Ishikawa (cell line): Measurements from ENCODE around the gene ARAF.

Experiments used
- CREB1 ChIP-seq: IDR thresholded peaks from 2 replicates; pipeline ENCODE4 v1.6.1; 2012; ENCODE audit warnings: low read depth
- EP300 ChIP-seq: IDR thresholded peaks from 2 replicates; pipeline ENCODE4 v1.6.1; 2012; ENCODE audit warnings: borderline replicate concordance
- MAX ChIP-seq: IDR thresholded peaks from 2 replicates; pipeline ENCODE4 v1.6.1; 2012
- NFIC ChIP-seq: IDR thresholded peaks from 2 replicates; pipeline ENCODE4 v1.6.1; 2012
- RAD21 ChIP-seq: IDR thresholded peaks from 2 replicates; pipeline ENCODE4 v1.6.1; 2012; ENCODE audit warnings: low read depth
- REST ChIP-seq: IDR thresholded peaks from 2 replicates; pipeline ENCODE4 v1.6.1; 2012; ENCODE audit warnings: low read depth, mild to moderate bottlenecking
- TEAD4 ChIP-seq: IDR thresholded peaks from 2 replicates; pipeline ENCODE4 v1.6.1; 2012
- YY1 ChIP-seq: IDR thresholded peaks from 2 replicates; pipeline ENCODE4 v1.6.1; 2012; ENCODE audit warnings: low read depth
- ZBTB7A ChIP-seq: IDR thresholded peaks from 2 replicates; pipeline ENCODE4 v1.6.1; 2012; ENCODE audit warnings: low read depth

DNA sequence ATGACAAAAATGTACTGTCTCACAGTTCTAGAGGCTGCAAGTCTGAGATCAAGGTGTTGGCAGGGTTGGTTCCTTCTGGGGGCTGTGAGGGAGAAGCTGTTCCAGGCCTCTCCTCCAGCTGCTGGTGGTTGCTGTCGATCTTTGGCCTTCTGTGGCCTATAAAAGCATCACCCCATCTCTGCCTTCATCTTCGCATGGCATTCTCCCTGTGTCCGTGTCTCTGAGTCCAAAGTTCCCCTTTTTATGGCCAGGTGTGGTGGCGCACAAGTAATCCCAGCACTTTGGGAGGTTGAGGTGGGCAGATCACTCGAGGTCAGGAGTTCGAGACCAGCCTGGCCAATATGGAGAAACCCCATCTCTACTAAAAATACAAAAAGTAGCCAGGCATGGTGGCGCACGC lies 31.5 kb upstream of the ARAF start:
- TF ChIP-seq EP300 (no peak), RAD21 (no peak), REST (no peak), CREB1 (no peak), TEAD4 (no peak), NFIC (no peak), MAX (no peak), ZBTB7A (no peak), YY1 (no peak)
